GM19455 (cell line): Measurements from ENCODE around the gene DLX5.
"Not testable (repeated sequence)": the region's sequence is repeated elsewhere in the genome, so short reads cannot be mapped to it uniquely, and the experiment has no call there.

Experiments
- ATAC-seq: cut with Tn5 transposase; IDR thresholded peaks from one replicate; pipeline ENCODE4 v1.9.1; 2021; ENCODE audit not compliant: unreplicated experiment

Gene DLX5

DNA sequence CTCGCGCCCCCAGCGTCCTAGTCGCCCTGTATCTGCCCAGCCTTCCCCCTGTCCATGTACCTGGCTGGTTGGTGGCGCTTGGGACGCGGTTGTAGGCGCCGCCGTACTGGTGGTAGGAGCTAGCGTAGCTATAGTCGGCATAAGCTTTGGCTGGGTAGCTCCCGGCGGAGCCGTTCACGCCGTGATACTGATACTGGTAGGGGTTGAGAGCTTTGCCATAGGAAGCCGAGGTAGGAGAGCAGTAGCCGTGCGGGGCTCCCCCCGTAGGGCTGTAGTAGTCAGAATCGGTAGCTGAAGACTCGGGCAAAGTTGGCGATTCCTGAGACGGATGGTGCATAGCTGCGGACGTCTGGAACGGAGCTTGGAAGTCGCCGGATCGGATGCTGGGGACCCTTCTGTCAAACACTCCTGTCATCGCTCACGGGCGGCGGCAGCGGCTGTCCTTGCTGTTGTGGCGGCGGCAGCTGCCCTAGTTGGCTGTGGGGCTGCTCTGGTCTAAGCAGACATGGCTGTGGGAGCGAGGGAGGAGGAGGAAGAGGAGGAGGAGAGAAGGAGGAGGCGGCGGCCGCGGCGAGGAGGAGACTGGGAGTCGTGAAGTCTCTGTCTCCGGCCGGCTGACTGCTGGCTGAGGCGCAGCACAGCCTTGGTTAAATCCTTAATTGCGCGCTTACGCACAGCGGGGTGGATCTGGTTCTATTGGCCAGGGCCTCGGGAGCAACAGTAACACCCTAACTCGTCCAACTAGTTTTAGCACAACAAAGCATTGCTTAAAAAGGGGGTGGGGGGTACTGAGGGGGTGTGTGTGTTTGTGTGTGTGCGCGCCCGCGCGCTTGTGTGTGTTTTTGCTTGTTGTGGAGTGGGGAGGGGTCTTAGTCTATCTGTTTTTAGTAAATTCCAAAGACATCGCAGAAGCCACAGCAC, at the start of gene DLX5:
TSS of gene DLX5 (minus strand) at position 623 of the 921 bp plus-strand sequence. CDS start at position 415, 208 bp downstream.
- no peak for ATAC-seq

DNA sequence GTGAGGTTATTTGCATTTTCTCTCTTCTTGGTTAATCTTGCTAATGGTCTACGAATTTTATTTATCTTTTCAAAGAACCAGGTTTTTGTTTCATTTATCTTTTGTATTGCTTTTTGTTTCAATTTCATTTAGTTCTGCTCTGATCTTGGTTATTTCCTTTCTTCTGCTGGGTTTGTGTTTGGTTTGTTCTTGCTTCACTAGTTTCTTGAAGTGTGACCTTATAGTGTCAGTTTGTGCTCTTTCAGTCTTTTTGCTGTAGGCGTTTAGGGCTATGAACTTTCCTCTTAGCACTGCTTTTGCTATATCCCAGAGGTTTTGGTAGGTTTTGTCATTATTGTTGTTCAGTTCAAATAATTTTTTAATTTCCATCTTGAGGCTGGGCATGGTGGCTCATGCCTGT, 47.4 kb upstream of the DLX5 start:
- not testable (repeated sequence) for ATAC-seq

DNA sequence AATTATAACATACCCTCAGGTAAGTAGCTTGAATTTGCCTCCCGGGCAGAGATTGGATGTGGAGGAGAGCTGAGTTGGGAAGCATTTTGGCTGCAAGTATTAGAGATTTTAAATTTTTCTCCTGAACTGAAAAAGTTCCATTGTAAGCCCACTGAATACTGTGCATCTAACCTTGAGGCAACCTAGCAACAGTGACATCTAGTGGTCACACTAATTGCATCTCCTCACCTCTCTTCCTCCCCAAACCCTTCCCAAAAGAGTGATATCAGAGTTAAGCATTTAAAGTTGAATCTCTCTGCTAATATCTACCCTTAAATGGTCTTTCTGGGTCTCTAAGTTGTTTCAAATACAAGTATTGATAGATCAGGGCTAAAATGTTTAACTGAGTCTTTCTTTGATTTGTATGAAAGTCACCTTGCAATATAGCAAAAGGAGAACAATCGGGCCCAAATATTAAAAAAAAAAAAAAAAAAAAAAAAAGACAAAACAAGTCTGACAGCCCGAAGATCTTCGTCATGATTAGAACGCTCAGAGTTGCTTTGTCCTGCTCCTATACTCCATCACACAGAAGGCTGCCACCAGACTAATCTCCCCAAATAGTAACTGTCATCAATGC, 40.4 kb upstream of the DLX5 start:
- peak; percentile 92 for ATAC-seq

DNA sequence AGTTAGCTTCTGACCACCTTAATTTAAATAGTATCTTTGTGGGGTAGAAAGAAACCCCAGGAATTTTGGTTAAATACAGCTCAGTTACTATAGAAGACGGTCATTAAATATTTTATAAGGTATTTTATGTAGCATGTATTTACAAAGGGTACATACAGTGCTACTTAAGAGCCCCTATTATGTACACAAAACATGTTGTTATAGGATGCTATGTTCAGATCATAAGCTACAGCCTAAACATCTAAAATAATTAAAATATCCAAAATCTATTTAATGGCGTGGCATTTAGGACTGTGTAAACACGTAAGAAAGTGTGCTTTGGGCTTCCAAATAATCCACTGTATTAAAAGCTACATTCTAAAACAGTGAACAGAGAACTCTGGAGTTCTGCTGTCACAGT, 39.4 kb upstream of the DLX5 start:
- no peak for ATAC-seq

DNA sequence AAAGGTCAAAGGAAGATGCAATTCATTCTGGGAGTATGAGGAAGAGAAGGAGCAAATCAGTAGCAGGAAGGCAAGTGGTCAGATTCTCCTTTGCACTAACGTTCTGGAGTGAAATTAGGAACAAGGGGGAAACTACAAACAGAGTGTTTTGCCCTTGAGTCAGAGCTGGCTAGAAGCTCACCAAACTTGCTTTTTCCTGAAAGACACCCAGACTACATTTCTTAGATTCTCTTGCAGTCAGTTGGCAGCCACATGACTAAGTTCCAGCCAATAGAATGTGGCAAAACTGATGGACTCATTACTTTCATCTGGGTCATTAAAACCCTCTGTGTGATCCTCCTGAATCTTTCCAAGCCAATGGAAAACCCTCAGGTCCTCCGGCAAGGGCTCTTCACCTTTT, 18.6 kb upstream of the DLX5 start:
- no peak for ATAC-seq

DNA sequence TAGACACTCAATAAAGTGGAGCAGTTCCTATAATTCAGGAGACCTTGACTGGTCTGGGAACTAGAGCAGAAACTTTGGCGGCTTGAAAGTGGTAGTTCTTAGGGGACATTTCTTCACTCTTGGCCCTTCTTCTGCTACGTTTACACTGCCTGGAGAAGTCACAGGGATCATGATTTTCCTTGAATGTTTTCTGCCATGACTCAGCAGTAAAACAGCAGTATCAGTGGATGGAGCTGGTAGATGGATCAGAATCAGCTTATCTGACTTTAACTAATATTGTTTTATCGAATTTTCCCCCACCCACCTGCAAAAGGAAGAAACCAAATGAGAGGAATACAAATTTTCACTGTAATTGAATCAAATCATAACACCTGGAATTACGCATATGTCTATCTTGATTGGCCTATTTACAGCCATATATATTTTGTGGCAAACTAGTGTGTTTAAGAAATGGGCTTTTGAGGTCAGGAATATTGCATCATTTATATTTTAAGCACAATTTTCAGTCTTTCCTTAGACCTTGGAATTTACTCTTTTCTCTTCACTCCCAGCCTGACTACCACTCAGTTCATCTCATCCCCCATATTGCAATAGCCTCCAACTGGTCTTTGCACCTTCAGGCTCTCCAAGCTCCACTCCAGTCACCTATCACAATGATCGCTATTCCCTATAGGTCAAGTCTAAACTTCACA, 14.9 kb upstream of the DLX5 start:
- no peak for ATAC-seq

DNA sequence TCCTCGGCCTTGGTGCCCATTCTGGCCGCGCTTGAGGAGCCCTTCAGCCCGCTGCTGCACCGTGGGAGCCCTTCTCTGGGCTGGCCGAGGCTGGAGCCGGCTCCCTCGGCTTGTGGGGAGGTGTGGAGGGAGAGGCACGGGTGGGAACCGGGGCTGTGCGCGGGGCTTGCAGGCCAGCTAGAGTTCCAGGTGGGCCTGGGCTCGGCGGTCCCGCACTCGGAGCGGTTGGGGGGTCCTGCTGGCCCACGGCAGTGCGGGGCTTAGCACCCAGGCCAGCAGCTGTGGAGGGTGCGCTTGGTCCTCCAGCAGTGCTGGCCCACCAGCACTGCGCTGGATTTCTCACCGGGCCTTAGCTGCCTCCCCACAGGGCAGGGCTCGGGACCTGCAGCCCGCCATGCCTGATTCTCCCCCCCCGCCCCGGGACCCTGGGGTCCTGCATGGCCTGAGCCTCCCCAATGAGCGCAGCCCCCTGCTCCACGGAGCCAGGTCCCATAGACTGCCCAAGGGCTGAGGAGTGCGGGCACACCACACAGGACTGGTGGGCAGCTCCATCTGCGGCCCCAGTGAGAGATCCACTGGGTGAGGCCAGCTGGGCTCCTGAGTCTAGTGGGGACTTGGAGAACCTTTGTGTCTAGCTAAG, 9.7 kb upstream of the DLX5 start:
- ATAC-seq, result not testable (repeated sequence)

DNA sequence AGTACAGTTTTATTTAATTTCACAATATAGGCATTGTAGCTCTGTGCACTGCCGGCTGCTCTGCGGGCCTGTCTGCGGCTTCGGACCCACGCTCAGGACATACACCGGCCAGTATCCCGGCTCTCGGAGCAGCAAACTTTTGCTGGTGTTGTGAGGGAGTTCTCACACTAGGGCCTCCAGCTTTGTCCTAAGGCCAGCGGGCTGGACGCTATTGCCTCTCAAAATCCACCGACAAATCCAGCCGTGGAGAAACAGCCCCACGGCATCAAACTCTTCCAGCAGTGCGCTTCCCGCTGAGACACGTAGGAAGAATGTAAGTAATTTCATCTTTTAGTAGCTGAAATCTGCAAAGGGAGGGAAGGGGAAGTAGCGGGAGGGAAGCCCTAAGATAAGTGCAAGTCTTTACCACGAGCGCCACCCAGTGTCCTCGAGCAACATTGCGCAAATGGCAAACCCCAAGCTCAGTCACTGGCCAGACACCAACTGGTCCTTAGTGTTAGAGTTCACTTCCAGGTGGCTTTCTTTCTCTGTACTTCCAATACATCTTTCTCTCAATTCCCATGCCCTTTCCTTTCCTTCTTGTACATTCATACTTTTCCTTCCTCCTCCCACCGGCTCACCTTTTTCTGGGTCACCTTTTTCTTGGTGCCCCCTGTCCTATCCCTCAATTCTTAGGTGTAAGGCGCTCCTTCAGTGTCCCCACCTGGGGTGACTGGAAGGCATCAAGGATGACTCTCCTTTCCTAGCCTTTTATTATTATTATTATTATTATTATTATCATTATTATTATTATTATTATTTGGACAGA, 3.0 kb upstream of the DLX5 start:
- ATAC-seq, result peak; percentile 94

DNA sequence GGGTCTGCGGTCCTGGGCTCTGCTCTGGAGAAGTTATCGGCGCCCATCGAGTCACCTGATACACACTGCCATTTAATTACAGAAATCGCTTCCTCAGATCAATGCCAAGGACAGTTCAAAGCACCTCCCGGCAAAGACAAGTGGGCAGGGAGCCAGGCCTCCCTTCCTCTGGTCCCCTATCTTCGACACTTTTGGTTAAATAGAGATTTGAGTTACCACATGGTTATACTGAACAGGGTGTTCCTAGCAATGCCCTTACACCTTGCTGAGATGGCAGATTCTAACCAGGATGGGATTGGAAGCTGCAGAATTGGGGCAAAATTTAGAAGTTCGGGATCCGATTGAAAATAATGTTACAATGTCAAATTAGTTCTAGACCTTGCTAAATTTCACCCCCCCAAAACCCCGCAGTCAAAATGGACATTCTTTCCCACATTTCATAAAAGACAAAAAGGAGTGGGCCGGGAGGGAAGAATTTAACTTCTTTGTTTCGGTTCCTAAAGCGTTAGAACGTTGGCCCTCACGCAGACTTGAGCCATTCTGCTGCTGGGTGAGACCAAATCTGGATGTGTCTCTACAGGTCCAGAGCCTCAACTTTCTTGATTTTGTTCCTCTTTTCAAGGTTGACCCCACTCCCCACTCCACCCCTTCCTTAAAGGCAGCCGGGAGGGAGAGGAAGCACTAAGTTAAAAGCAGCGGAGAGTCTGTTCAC, 2.2 kb upstream of the DLX5 start:
- no peak for ATAC-seq

DNA sequence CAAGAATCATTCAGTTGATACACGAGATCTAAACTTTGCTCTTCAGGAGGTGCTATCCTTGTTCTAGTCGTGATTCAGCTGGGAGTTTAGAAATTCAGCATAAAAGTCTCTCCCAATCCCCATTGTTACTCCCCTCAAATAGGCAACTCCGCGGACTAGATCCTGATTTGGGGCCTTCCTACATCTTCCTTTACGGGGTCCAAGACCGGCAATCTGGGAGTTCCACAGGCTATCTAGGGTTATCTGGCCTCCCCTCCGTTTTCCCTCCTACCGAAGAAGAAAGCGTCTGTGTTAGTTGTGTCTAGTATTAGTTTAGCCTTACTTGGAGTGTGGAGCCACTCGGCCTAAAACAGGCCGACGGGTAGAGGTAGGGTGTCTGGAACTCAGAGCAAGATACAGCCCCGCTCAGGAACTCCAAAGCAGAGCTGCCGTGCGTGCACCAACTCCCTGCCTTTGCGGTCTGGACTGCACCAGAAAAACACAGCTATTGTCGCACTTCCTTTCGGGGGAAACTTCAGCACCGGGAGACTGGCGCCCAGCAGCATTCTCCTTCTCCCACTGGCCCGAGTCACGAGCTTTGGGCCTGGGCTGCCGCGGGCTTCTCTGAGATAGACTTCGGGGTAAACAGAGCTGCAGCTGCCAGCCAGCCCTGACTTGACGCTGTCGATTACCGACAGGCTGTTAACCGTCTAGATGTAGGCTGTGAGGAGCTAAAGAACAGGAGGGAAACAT, 1.5 kb upstream of the DLX5 start:
- no peak for ATAC-seq

DNA sequence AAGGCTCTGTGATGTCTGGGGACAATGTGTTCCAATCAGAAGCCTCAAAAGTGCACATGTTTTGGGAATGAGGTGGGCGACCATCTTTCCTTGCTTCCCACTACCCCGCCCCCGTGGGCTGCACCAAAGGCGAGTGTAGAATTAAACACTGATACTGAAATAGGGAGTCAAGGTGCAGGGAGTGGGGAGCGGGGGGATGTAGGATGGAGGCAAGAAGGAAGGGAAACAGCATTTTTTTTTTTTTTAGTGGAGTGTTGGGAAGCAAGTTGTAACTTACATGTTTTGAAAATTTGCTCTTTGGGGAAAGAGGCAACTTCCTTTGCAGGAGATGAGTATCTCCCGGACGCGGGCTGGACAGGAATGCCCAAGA, 484 bp upstream of the DLX5 start:
- ATAC-seq, result no peak

DNA sequence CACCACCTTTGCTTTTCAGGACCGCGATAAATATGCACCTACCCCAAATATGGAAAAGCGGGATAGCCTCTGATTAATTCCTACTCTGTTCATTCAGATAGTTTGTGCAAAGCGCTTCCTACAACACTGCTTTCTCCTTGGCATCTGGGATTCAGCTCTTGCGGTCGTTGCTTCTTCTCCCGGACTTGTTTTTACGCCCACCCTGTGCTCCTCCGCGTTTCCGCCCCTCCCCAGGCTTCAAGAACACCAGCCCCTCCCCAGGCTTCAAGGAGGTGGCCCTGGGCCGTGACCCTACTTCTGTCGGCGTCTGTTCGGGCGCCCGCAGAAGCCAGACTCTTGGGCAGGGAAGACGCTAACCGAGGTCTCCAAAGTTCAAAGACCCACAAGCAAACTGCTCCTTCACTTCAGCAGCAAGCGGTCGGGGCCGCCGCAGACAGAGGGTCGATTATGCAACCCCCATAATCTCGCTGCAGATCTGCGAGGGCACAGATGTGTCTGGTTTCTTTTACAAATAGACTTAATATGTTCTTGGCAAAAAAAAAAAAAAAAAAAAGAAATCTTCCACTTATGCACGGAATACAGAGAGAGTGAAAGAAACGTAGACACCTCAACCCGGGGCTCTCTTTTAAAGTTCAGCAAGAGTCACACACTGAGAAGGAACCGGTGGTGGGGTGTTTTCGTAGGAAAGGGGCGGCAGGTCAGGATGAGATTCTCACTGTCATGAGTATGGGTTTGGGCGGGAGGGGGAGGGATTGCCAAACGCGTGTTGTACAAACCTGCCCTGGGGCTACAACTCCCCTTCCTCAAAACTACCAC, 1.9 kb downstream of the DLX5 start:
- ATAC-seq, result no peak

DNA sequence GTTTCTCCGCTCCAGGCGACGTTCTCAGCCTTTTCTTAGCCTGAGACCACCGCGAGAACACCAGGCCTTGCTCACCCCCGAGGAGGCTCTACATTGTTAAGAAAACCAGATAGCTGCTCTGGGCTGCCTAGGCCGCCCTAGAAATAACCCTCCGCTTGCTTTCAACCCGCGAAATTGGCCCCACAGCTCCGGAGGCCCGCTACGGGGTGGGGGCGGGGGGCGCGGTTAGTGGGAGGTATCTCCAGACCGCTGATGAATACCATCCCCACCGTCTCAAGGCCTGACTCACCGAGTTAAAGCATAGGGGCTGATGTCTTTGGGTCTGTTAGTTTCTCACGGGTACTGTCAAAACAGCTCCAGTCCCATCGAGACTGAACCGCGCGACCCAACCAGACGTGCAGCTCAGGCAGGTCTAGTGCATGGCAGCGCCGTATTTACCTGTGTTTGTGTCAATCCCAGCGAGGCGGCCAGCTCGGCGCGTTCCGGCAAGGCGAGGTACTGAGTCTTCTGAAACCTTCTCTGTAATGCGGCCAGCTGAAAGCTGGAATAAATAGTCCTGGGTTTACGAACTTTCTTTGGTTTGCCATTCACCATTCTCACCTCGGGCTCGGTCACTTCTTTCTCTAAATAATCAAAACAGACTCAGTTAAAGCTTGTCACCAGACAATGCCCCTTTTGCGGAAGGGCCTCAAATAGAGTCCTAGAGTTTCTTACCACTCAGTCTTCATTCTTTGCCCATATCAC, 2.7 kb downstream of the DLX5 start:
- ATAC-seq, result no peak

DNA sequence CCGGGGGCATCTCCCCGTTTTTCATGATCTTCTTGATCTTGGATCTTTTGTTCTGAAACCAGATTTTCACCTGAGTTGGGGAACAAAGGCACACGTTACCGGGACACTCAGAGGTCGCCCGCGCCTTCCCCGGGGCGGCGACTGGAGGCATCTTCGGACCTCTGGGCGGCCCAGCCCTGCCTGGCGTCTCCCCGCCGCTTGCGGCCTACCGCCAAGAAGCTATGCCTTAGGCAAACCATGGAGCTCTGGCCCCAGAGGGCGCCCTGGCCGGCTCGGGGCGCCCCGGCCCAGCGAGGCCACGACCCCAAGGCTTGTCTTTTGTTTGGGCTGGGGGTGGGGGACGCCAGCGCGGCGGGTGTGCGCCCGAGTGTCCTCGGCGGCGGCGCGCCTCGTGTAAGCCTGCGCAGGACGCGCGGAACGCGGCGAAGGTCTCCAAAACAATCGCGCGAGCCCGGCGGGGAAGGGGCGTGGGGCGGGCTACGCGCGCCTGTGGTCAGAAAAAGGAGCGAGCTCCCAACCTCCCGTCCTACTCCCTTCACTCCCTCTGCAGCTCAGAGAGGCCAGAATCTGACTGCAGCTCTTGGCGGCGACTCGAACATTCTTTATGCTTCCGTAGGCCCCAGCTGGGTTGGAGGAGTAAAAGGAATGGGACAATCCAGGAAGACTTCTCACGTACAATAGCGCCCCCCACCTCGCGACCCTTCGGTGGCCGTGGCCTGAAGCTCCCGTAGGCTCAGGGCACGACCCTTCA, 3.5 kb downstream of the DLX5 start:
- no peak for ATAC-seq

DNA sequence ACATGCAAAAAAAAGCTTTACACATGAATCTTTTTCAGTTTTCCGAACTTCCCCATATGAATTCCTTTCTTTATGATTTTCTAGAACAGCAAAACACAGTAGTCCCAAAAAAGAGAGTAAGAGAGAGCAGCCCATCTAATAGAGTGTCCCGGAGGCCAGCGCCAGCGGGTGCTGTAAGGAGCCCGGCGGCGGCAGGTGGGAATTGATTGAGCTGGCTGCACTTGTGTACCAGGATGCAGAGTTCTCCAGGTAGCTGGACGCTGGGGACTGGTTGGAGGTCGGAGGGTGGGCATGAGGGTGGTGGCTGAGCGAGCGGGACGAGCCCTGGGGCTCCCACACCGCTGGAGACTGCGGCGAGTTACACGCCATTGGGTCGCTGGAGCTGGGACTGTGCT, 4.0 kb downstream of the DLX5 start:
- ATAC-seq, result no peak

DNA sequence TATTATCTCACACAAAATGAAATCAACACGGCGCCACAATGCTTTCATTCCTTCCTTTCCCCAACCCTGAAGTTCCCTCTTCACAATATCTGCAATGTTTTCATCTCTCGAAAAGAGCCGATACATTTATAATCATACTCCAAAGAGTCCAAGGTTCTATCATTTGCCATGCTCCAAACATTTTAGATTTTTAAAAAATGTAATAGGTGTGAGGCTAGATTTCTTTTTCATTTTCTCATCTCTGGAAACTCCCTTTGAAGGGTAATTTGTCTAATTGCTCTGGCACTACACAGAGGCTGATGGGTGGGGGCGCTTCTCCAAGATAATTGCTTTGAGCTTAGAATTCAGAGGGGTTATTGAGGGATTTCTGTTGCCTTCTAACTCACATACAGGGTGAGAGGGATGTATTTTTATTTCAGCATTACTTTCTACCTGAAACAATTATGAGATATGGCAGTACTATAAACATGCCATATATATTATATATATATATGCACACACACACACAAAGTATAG, 4.9 kb downstream of the DLX5 start:
- ATAC-seq, result no peak
